ENCODE data around the gene ROPN1L. TPM values are rescaled to one million over a fixed set of nuclear protein-coding genes. Genes with fewer than 3 reads are reported as not detected.

Gene ROPN1L
- total RNA-seq, 2 experiments from 2014 or later = not detected

DNA sequence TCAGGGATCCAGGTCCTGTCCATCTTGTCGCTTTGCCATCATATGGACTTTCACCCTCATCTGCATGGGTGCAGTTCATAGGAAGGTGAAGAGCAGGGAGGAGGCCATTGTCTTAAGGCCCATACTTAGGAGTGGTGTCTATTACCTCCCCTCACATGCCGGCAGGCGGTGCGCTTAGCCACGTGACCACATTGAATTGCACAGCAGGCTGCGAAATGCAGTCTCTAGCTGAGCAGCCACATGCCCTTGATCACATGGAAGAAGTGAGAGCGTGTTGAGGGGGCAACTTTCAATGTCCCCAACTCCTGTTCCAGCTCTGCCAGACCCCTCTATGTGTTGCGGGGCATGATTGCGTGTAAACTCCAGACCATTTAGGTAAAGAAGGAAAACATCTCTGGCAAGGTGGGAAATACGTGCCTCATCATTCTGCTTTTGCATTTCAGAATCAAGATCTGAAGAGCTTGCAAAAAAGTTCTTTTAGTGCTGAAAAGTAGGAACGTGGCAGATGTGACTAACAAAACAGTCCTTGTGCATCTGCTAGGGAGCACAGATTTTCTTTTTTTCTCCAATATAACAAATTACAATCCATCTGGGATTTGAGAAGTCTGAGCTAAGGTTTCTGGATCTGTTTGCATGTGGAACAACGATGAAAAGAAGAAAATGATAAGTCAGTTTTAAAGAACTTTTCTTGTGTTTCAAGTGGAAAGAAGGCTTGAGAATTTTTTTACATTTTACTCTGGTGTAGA is 34.4 kb downstream of the ROPN1L start:
- DNase-seq = no peak
- ChIA-PET CTCF (no interaction called here), POLR2A (no interaction called here)
- Mint-ChIP-seq H3K4me3 (no peak overlapping the region), H3K27me3 (peaks cover 3% of the 10 kb centered on the region), H3K36me3 (peaks cover 2% of the 10 kb centered on the region), H3K27ac (no peak overlapping the region), H3K4me1 (ENCODE audit: low read depth) (no peaks in the 10 kb centered on the region), H3K9me3 (peaks cover 9% of the 10 kb centered on the region)
- intact Hi-C loops (cut with micrococcal nuclease) = no loop called here

DNA sequence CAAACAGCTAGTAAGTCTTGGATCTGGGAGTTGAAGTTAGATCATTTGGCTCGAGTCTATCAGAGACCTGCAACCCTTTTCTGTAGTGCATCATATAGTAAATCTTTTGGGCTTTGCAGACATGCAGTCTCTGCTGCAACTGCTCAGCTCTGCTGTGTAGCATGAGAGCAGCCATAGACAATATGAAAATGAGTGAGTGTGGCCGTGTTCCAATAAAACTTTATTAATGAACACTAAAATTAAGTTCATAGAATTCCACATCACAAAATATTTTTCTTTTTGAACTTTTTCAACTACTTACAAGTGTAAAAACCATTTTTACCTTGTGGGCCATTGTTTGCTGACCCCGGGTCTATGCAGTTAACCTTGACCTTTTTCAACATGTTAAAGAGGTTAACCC is 35.2 kb downstream of the ROPN1L start:
- intact Hi-C loops (cut with micrococcal nuclease) = no loop called here
- H3K27me3 Mint-ChIP-seq = peaks cover 3% of the 10 kb centered on the region
- no peaks in the 10 kb centered on the region for H3K4me1 Mint-ChIP-seq (ENCODE audit: low read depth)
- H3K4me3 Mint-ChIP-seq = no peak overlapping the region
- CTCF ChIA-PET = no interaction called here
- peaks cover 2% of the 10 kb centered on the region for H3K36me3 Mint-ChIP-seq
- no peak for DNase-seq
- POLR2A ChIA-PET = no interaction called here
- H3K9me3 Mint-ChIP-seq = peaks cover 9% of the 10 kb centered on the region
- H3K27ac Mint-ChIP-seq = no peak overlapping the region

DNA sequence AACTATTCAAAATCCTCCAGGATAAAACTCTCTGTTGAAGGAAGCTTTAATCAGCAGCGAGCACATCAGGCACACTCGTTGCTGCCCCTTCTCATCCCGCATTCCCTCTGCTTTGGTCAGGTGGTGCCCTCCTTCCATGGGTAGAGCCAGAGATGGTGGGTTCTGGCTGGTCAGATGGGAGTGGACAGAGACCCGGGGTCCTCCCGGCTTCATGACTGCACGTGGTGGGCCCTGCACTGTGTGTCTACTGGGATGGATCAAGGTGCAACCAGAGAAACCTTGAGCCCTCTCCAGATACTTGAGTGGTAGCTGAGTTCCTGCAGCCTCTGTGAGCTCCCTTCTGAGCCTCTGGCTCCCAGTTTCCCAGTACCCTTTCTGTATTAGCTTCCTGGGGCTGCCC is 36.3 kb downstream of the ROPN1L start:
- intact Hi-C loops (cut with micrococcal nuclease) = no loop called here
- Mint-ChIP-seq H3K4me1 (ENCODE audit: low read depth) (no peaks in the 10 kb centered on the region), H3K27me3 (peaks cover 3% of the 10 kb centered on the region), H3K9me3 (peaks cover 9% of the 10 kb centered on the region), H3K27ac (no peak overlapping the region), H3K4me3 (no peak overlapping the region), H3K36me3 (peaks cover 2% of the 10 kb centered on the region)
- no peak for DNase-seq
- ChIA-PET CTCF (no interaction called here), POLR2A (no interaction called here)

DNA sequence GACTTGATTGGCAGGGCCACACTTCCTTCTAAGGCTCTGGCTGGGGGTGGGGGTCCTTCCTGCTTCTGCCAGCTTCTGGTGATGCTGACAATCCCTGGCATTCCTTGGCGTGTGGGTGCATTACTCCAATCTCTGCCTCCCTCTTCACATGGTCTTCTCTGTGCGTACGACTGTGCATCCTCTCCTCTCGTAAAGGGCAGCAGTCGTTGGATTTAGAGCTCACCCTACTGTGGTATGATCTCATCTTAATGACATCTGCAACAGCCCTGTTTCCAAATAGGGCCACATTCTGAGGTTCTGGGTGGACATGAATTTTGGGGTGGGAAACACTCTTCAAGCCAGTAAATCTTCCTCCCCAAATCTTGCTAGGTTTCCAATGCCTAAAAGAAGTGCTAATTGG is 36.8 kb downstream of the ROPN1L start:
- peaks cover 9% of the 10 kb centered on the region for H3K9me3 Mint-ChIP-seq
- DNase-seq = no peak
- H3K4me3 Mint-ChIP-seq = no peak overlapping the region
- H3K4me1 Mint-ChIP-seq (ENCODE audit: low read depth) = no peaks in the 10 kb centered on the region
- intact Hi-C loops (cut with micrococcal nuclease) = no loop called here
- peaks cover 2% of the 10 kb centered on the region for H3K36me3 Mint-ChIP-seq
- ChIA-PET POLR2A (no interaction called here), CTCF (no interaction called here)
- H3K27me3 Mint-ChIP-seq = peaks cover 3% of the 10 kb centered on the region
- H3K27ac Mint-ChIP-seq = no peak overlapping the region

DNA sequence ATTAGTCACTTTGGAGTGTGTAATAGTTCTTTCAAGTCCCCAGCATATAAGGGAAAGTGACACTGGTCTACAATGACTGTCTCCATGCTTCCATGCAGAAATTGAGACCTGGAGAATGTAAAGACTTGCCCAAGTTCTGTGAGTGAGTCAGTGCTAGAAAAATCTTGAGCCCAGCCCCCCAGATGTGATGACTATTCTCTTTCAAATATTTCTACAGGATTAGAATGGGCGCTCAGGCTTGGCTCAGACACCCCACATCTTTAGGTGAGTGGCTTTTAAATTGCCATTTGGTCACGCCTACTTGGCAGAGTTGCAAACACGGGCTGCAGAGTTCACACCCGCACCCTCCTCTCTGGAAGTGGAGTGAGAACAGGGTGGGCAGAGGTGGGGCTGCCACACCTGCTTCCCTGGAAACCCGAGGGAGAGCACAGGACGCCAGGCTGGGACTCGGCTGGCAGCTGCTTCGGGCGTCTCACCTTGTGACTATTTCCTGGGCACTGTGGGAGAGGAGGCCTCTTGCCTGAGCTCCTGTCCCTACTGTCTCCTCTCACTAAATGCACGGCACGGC is 37.6 kb downstream of the ROPN1L start:
- ChIA-PET POLR2A (no interaction called here), CTCF (no interaction called here)
- Mint-ChIP-seq H3K4me3 (no peak overlapping the region), H3K36me3 (peaks cover 2% of the 10 kb centered on the region), H3K9me3 (peaks cover 9% of the 10 kb centered on the region), H3K27ac (no peak overlapping the region), H3K4me1 (ENCODE audit: low read depth) (no peaks in the 10 kb centered on the region), H3K27me3 (peaks cover 3% of the 10 kb centered on the region)
- no peak for DNase-seq
- intact Hi-C loops (cut with micrococcal nuclease) = no loop called here

DNA sequence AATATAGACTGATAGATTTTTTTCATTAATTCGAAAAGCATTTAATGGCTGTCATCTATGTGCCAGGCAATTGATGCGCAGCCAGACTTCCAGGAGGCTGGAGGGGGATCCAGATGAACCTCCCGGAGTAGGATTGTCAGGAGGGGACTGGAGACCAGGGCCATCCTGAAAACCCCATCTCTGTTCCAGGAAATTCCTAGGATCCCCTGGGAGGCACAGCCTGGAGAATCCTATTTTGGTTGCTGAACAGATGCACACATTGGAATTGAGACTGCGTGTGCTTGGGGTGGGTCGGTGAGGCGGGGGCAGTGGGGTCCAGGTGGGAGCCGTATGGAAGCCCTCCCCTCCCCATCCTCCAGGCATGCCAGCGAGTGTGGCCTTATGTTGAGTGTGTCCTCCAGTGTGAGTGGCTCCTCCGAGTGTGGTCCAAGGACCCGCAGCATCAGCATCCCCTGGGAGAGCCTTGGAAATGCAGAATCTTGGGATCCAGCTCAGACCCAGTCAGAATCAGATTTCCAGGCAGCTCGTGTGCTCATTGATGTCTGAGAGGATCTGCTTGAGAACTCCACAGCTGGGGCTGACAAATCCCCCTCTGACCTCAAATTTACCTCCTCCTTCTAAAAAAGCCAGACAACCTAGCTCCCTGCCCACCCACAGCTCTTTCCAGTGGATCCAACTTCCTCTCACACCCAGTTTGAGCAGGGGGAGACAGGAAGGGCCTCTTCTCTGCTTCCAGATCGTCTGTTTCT is 38.7 kb downstream of the ROPN1L start:
- Mint-ChIP-seq H3K9me3 (no peaks in the 10 kb centered on the region), H3K4me1 (ENCODE audit: low read depth) (no peaks in the 10 kb centered on the region), H3K36me3 (no peaks in the 10 kb centered on the region), H3K27me3 (peaks cover 3% of the 10 kb centered on the region), H3K4me3 (no peak overlapping the region), H3K27ac (no peak overlapping the region)
- no peak for DNase-seq
- POLR2A ChIA-PET = no interaction called here
- intact Hi-C loops (cut with micrococcal nuclease) = no loop called here
- CTCF ChIA-PET = no interaction called here

GRCh38 chr5:10481241-10481935 is 39.7 kb downstream of the ROPN1L start:
- intact Hi-C loops (cut with micrococcal nuclease) = no loop called here
- Mint-ChIP-seq H3K4me1 (ENCODE audit: low read depth) (no peaks in the 10 kb centered on the region), H3K9me3 (no peaks in the 10 kb centered on the region), H3K27me3 (peaks cover 3% of the 10 kb centered on the region), H3K36me3 (no peaks in the 10 kb centered on the region), H3K4me3 (no peak overlapping the region), H3K27ac (no peak overlapping the region)
- no peak for DNase-seq
- ChIA-PET CTCF (no interaction called here), POLR2A (no interaction called here)

- POLR2A ChIA-PET = no interaction called here
- DNase-seq = no peak
- Mint-ChIP-seq H3K9me3 (no peaks in the 10 kb centered on the region), H3K27me3 (peaks cover 3% of the 10 kb centered on the region), H3K4me3 (no peak overlapping the region), H3K36me3 (no peaks in the 10 kb centered on the region), H3K4me1 (ENCODE audit: low read depth) (no peaks in the 10 kb centered on the region), H3K27ac (no peak overlapping the region)
- CTCF ChIA-PET = no interaction called here
- intact Hi-C loops (cut with micrococcal nuclease) = no loop called here
These were observed 41.3 kb downstream of the ROPN1L start for GRCh38 chr5:10482791-10483530.

DNA sequence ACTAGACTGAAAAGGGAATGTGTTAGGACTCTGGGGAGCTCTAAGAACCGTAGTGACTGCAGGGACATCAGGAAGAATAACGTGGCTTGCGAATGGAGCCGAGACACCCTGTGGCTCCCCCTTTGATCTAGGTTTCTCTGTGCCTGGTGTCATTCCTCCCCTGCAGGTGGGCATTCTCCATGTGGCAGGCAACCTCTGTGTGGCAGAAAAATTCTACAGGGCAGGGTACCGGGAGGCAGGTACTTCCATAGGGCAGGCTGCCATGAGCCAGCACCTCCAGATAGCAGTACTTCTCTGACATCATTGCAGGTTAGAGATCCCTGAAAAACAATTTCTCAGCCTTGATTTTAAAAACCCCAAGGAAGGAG is 43.1 kb downstream of the ROPN1L start:
- no peaks in the 10 kb centered on the region for H3K27me3 Mint-ChIP-seq
- intact Hi-C loops (cut with micrococcal nuclease) = no loop called here
- DNase-seq = no peak
- no peak overlapping the region for H3K4me3 Mint-ChIP-seq
- no peaks in the 10 kb centered on the region for H3K9me3 Mint-ChIP-seq
- no peaks in the 10 kb centered on the region for H3K36me3 Mint-ChIP-seq
- H3K4me1 Mint-ChIP-seq (ENCODE audit: low read depth) = peaks cover 8% of the 10 kb centered on the region
- no peak overlapping the region for H3K27ac Mint-ChIP-seq
- POLR2A ChIA-PET = no interaction called here
- CTCF ChIA-PET = no interaction called here

- Mint-ChIP-seq H3K9me3 (no peaks in the 10 kb centered on the region), H3K27me3 (no peaks in the 10 kb centered on the region), H3K36me3 (no peaks in the 10 kb centered on the region), H3K4me1 (ENCODE audit: low read depth) (peaks cover 14% of the 10 kb centered on the region), H3K27ac (no peak overlapping the region), H3K4me3 (no peak overlapping the region)
- DNase-seq = no peak
- POLR2A ChIA-PET = no interaction called here
- intact Hi-C loops (cut with micrococcal nuclease) = no loop called here
- CTCF ChIA-PET = no interaction called here
These were observed 43.6 kb downstream of the ROPN1L start for GRCh38 chr5:10485142-10485795.

DNA sequence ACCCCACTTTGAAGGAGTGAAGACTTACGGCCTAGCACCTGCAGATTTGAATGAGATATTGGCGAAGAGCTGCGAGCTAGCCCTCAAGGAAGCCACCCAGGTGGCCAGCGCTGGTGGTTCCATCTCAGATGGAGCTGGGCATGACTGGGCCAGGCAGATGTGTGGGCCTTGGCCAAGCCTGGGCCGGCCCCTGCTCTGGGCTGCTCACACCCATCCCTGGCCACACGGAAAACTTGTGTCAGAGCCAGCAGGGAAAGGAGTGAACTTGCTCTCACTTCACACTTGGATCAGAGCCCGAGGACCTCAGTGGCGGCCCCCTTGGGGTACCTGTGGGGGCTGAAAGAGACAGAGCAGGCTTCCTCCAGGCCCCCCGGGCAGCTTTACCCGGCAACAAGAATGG is 44.2 kb downstream of the ROPN1L start:
- Mint-ChIP-seq H3K4me1 (ENCODE audit: low read depth) (peaks cover 16% of the 10 kb centered on the region), H3K27ac (no peak overlapping the region), H3K9me3 (no peaks in the 10 kb centered on the region), H3K27me3 (no peaks in the 10 kb centered on the region), H3K36me3 (no peaks in the 10 kb centered on the region), H3K4me3 (no peak overlapping the region)
- no peak for DNase-seq
- CTCF ChIA-PET = no interaction called here
- POLR2A ChIA-PET = no interaction called here
- intact Hi-C loops (cut with micrococcal nuclease) = no loop called here

Measured in activated CD4-positive, alpha-beta memory T cell treated with anti-CD3 and anti-CD28 coated beads for 36 hours (primary cell).